HG02763 (cell line): ENCODE data around the gene DUSP16.
"Not testable (repeated sequence)": the region's sequence is repeated elsewhere in the genome, so short reads cannot be mapped to it uniquely, and the experiment has no call there.

Experiments
- ATAC-seq: cut with Tn5 transposase; IDR thresholded peaks from one replicate; pipeline ENCODE4 v1.9.1; 2021; ENCODE audit warnings: mild to moderate bottlenecking, moderate library complexity; ENCODE audit not compliant: unreplicated experiment

DUSP16 gene, protein sequence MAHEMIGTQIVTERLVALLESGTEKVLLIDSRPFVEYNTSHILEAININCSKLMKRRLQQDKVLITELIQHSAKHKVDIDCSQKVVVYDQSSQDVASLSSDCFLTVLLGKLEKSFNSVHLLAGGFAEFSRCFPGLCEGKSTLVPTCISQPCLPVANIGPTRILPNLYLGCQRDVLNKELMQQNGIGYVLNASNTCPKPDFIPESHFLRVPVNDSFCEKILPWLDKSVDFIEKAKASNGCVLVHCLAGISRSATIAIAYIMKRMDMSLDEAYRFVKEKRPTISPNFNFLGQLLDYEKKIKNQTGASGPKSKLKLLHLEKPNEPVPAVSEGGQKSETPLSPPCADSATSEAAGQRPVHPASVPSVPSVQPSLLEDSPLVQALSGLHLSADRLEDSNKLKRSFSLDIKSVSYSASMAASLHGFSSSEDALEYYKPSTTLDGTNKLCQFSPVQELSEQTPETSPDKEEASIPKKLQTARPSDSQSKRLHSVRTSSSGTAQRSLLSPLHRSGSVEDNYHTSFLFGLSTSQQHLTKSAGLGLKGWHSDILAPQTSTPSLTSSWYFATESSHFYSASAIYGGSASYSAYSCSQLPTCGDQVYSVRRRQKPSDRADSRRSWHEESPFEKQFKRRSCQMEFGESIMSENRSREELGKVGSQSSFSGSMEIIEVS

DNA sequence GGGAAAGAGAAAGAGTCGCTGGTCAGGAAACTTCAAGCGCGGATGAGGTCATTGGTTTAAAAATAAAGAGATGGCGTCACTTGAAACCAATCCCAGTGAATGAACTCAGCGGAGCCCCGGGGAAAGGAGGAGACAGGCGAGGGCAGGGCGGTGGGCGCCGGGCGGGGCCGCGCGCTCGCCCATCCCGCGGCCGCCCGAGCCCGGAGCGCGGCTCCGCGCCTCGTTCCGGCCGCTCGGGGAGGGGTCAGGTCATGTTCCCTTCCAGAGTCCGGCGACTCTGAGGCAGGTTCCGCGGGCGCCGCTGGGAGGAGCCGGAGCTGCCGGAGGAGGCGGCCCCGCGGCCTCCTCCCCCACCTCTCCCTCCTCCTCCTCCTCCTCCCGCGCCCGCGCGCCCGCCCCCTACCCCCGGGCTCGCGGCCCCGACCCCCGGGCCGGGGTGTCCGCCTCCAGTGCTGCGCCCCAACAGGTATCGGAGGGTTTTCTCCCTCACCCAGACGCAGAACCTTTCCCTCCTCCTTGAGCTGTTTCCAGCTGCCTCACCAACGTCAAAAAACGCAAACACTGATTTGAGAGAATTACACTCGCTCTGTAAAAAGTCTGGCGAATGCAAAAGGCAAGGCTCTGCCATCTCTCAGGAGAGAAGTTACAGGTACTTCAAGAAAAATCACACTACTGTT lies at the start of gene DUSP16:
Gene DUSP16 (minus strand): TSS at position 279 of the 677 bp plus-strand sequence. CDS start 41,765 bp downstream, outside the sequence.
- ATAC-seq: peak; percentile 80

DNA sequence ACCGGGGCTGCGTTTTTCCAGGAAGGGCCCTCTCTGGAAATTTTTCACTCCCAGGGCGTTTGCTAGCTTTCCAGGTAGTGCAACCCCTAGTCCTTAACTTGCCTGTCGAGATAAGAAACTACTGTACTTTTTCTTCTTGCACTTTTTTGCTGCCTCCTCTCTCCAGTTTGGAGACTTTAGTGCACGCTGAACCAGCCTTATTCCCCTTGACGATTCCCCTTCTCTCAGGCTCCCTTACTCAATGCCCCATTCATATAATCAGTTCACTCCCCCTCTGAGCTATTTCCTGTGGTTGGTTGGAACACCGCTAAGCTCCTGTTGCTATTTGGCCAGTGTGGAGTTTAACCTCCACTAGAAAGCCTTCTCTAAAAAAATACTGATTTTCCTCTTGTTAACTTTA lies 49.7 kb upstream of the DUSP16 start:
- ATAC-seq: no peak

DNA sequence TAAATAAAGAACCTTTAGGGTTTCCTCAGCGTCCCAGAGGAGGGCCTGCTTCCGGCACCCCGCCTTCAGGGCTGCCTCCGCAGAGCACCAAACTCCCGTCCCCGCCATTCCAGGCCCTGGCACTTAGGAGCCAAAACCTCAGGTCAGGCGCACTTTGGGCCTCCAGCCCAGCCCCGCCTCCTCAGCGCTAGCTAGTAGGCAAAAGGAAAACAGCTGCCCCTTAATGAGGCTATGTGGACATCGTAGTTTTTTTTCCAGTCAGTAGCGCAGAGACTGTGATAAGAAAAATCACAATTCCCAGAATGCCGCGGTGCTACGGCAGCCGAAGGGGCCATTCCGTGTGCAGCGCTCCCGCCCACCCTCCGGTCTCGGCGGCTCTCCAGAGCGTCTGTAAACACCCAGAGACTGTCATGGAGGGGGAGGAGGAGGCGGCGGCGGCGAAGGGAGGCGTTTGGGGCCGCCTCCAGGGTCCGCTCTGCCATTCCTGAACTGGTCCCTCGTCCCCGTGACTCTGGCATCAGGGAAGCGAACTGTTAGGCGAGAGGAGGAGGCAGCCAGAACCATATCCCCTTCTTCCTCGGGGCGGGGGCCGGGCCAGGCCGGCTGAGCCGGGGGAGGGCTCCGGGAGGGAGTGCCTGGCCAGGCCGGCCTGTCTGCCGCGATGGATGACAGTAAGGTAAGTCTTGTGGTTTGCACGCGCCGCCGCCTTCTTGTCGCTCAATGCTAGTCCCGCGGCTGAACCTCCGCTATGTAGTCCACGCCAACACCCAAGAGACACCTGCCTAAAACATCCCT lies 49.0 kb upstream of the DUSP16 start, which contains the start of gene CREBL2:
Gene CREBL2 (plus strand): TSS at position 365 of the 795 bp plus-strand sequence. CDS start 297 bp downstream, at position 662.
- peak; percentile 76 for ATAC-seq

DNA sequence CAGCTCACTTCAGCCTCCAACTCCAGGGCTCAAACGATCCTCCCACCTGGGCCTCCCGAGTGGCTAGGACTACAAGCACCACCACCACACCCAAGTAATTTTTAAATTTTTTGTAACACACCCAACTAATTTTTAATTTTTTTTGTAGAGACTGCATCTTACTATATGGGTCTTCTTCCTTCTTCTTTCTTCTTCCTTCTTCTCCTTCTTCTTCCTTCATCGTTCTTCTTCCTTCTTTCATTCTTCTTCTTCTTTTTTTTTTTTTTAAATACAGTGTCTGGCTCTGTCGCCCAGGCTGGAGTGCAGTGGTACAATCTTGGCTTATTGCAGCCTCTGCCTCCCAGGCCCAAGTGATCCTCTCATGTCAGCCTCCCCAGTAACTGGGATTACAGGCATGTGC lies 48.0 kb upstream of the DUSP16 start:
- no peak for ATAC-seq

DNA sequence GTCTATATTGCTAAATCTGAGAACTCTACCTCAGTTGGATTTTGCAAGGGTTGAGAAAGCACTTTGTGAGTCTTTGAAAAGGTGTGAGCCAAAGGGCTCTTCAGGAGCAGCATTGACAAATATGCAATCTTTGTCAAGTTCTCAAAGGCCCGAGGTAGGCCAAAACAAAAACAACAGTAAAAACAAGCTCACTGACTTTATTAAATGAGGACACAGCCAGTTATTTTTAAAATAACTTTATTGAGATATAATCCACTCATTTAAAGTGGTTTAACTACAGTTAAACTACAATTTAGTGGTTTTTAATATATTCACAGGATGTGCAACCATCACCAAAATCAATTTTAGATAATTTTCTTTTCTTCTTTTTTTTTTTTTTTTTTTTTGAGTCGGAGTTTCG lies 47.0 kb upstream of the DUSP16 start:
- no peak for ATAC-seq

DNA sequence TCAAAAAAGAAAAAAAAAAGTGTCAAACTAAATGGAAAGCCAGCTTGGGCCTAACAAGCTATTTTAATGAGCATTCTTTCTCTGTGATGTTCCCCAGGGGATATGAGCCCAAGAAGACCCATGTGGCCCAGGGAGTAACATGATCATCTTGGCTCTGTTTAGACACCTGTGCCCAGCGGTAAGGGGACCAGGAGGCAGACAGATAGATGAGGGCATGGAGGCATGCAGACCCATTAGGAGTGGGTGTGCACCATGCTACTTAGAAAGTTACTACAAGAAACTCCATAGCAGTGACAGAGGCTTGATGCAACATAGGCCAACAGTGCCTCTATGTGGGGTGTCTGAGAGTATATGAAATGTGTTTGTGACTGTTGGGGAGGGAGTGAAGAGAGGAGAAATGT lies 45.9 kb upstream of the DUSP16 start:
- ATAC-seq: no peak

DNA sequence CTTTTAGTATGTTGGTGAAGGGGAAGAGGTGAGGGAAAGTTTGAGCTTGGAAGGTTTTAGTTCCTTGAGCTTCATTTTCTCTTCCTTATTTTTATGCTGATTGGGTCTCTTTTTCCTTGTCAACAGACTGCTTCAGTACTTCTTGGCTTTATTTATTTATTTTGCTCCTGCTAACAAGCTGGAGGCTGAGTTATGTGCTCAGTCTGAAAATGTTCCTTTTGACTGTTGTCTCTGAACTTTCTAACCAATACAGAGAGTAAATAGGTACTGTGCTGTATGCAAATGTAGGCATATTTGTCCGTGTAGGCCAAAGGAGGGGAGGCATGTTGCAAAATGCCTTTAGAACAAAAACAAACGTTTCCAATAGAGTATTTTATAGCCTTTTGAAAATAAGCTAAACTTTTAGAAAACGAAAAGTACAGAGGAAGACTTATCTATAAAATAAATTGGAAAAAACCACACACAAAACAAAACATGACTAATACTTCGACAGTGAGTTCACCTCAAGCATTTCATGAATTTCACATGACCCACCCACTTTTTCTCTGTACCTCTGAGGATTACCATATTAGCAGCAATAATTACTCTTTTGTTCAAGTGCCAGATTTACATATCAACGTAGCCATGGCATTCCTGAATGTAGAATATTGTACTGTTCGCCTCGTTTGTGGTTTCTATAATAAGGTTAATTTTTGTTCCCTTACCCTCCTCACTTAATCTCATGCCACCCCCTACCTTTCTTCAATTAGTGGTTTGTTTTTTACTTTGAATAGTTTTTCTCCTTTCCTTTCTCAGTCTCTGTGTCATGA lies 44.3 kb upstream of the DUSP16 start:
- ATAC-seq: no peak

DNA sequence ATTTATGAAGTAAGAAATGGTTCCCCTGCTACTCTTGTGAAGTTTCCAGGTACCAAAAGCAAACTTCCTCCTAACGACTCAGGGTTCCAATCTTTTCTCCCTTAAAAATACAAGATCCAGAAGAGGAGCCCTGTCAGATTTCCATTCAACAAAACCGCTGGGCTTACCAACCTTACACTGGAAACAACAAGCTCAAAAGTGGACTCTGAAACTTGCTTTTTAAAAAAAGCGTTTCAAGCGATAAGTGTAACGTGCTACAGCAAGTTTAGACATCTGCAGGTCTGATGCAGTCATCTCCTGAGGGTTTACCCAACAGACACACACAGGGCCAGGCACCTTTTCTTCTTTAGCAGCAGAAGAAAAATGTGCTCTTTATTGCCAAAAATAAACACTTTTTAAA lies 42.1 kb upstream of the DUSP16 start:
- no peak for ATAC-seq

DNA sequence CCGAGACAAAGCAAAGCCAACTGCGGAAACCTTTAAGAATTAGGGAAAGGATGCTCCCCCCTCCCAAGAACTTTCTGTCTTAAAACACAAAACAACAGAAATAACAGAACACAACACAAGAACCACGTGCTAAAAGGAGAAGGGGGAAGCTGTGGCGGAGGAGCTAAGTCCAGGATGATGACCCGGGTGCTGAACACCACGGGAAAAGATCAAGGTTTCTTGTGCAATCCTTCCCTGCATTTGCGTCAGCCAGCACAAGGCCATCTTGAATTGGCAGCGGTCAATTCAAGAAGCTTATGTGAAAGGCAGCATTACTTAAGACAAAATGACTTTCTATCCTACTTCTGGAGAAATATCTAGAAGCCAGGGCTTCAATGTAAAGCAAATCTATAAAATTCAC lies 38.0 kb upstream of the DUSP16 start:
- ATAC-seq: no peak

DNA sequence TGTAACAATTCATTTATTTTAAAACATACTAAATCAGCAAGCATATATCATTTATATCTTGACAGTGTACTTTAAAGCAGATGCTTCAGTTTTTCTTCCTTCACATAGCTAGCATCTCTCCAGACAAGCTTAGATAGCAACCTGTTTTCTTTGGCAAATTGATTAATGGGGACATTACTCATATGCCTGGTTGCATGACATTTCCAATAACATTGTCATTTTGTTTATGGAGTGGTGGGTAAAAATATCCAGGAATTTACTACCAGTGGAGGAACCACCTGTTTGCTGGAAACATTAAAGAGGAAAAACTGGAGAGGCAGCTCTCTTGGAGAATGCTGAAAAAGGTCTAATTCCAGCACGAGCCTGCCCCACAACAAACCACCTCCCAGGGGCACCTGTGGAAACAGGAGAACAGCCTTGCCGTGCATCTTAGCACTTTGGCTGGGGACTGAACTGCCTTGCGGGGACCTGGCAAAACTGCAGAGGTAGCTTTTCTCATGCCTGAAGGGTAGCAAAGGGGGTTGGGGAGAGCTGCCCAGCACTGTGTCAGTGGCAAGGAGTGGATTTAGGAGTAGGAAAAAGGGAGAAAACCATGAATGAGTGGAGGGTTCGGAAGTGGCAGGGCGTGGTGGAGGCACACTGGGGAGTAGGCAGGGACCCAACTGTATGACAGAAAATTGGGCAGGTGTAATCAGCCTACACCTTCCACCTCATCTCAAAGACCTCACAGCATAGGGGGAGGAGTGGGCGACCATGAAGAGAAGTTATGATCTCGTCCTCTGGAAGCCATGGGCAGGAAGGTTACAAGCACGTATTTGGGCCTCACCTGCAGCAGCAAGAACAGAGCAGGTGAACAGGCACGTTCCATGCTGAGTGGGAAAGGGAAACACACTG lies 37.3 kb upstream of the DUSP16 start:
- ATAC-seq: no peak

DNA sequence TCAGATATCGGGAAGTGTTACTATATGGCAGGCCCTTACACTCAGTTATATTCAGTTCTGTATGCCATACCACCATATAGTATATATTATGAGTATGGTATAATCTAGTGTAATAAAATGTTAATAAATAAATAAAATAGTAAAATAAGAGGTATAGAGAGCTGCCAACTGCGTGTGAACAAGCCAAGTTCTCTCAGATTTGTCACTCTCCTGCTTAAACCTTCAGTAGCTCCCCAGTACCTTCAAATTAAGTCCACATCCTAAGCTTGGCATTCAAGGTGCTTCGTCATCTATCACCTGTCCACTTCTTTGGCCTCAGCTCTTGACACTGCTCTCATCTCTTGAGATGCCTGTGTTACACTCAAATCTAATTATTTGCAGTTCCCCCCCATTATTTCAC lies 36.2 kb upstream of the DUSP16 start:
- ATAC-seq: no peak

DNA sequence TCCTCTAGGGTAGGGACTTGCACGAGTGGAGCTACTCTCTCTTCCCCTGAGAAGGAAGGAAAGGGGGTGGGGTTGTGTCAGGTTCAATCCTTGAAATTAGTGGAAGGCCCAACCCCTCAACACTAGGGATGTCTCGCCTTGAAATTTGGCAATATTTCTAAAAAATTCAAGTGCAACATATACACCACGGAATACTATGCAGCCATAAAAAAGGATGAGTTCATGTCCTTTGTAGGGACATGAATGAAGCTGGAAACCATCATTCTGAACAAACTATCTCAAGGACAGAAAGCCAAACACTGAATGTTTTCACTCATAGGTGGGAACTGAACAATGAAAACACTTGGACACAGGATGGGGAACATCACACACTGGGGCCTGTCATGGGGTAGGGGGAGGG lies 33.9 kb upstream of the DUSP16 start:
- ATAC-seq: not testable (repeated sequence)

DNA sequence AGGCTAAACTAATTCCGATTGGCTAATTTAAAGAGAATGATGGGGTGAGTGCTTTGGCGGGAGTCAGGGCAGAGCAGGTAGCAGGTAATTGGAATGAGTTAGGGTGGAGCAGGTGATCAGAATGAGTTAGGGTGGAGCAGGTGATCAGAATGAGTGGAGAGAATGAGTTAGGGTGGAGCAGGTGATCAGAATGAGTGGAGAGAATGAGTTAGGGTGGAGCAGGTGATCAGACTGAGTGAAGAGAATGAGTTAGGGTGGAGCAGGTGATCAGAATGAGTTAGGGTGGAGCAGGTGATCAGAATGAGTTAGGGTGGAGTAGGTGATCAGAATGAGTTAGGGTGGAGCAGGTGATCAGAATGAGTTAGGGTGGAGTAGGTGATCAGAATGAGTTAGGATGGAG lies 33.3 kb upstream of the DUSP16 start:
- ATAC-seq: not testable (repeated sequence)

DNA sequence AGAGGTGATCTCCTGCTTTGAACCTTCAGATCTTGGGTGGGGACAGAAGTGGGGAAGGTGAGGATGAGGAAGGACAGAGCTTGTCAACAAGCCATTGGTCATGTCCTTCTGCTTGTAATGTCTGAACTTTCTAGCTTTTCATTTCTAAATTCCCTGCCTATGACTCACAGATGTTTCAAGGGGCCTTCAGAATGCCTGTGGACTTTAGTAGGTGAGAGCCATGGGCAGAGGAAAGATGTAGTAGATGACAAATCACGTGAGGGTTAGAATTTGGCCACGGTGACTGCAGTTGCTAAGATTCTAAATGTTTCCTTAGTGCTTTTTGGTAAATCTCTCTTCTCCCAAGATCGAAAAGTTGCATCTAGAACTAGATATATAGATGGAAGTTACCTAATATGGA lies 30.3 kb upstream of the DUSP16 start:
- no peak for ATAC-seq

DNA sequence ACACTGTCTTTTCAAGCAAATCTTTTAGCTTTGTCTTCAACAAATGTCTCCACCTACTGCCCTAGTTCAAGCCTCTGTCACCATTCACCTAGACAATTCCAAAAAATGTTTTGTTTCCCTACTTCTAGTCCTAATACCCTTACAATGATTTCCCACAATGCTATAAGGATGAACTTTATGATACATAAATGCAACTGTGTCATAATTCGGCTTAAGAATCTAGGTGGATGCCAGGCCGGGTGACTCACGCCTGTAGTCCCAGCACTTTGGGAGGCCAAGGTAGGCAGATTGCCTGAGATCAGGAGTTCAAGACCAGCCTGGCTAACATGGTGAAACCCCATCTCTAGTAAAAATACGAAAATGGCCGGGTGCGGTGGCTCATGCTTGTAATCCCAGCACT lies 28.3 kb upstream of the DUSP16 start:
- ATAC-seq: no peak

DNA sequence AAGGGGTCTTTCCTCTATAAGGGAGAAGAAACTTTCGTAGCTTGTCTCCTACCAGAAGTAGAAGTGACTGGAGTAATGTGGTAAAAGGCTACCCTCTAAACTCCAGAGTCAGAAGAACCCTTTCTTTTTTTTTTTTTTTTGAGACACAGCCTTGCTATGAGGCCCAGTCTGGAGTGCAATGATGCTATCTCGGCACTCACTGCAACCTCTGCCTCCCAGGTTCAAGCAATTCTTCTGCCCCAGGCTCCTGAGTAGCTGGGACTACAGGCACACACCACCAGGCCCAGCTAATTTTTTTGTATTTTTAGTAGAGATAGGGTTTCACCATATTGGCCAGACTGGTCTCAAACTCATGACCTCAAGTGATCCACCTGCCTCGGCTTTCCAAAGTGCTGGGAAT lies 25.8 kb upstream of the DUSP16 start:
- ATAC-seq: not testable (repeated sequence)

DNA sequence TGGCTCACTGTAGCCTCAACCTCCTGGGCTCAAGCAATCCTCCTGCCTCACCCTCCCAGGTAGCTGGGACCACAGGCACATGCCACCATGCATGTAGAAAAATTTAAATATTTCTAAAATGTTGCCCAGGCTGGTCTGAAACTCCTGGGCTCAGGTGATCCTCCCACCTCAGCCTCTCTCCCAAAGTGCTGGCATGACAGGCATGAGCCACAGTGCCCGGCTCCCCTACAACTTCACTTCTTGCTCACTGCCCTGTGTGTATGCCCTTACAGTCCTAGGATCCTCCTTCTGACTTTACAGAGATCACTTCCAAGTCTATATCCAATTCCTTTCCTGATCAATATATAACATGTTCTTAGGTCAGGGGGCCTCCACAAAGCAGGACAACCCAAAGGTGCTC lies 25.2 kb upstream of the DUSP16 start:
- no peak for ATAC-seq

DNA sequence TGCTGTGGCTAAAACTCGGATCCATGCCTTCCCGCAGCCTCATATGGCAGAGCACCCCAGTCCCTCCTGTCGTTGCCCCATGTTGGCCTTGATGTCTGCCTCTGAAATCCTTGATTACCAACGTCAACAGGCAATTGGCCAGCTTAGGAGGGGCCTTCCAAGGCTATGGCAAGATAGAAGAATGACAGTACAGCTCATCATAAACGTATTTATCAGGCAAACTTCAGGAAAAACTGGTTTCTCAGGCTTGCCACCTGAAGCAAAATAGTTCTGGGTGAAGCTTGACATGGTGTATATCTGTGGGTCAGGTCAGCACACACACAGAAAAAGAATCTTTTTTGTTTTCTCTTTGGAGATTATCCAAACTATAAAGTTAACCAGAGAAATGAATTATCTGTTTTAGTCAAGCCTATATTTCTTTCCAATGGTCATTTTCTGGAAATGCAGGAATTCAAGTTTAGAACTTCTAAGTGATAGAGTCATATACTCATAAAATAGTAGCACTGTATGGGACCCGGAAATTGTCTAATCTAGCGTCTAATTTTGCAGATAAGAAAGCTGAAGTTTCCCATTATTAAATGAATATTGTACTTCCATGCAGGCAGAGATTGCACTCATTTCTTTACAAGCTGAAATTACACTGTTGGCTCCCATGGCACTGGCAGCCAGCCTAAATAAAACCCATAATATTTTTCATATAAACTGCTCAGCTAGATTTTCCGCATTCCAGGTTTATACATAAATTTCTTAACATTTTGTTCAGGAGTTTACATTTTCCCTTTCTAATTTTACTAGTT lies 24.4 kb upstream of the DUSP16 start:
- ATAC-seq: no peak
